Panc1 (cell line): ENCODE results near the gene ADD1.

ENCODE experiments used
- POLR2AphosphoS5 ChIP-seq: IDR thresholded peaks from 2 replicates; pipeline ENCODE4 v1.6.1; 2012; ENCODE audit warnings: mild to moderate bottlenecking, low read depth, low read length, moderate library complexity
- SIN3A ChIP-seq: IDR thresholded peaks from 2 replicates; pipeline ENCODE4 v1.6.1; 2012; ENCODE audit warnings: low read depth, mild to moderate bottlenecking, low read length, moderate library complexity, borderline replicate concordance; ENCODE audit not compliant: insufficient read depth
- TF ChIP-seq, protein P1 (sequence below): fragments of 450-650 bp; IDR thresholded peaks from 2 replicates; pipeline ENCODE4 v1.5.1; 2017; ENCODE audit warnings: mild to moderate bottlenecking

DNA sequence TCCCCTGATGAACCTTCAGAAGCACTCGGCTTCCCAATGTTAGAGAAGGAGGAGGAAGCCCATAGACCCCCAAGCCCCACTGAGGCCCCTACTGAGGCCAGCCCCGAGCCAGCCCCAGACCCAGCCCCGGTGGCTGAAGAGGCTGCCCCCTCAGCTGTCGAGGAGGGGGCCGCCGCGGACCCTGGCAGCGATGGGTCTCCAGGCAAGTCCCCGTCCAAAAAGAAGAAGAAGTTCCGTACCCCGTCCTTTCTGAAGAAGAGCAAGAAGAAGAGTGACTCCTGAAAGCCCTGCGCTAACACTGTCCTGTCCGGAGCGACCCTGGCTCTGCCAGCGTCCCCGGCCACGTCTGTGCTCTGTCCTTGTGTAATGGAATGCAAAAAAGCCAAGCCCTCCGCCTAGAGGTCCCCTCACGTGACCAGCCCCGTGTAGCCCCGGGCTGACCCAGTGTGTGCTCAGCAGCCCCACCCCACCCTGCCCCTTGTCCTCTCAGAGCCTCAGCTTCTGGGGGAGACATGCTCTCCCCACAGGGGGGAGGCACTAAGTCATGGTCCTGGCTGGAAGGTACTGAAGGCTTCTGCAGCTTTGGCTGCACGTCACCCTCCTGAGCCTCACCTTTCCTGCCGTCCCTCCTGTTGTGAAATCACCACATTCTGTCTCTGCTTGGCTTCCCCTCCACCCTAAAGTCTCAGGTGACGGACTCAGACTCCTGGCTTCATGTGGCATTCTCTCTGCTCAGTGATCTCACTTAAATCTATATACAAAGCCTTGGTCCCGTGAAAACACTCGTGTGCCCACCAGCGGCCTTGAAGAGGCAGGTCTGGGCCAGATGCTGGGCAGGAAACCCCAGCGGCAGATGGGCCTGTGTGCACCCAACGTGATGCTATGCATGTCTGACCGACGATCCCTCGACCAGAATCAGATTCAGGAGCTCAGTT lies 84.9 kb downstream of the ADD1 start:
- TF ChIP-seq, protein P1, sequence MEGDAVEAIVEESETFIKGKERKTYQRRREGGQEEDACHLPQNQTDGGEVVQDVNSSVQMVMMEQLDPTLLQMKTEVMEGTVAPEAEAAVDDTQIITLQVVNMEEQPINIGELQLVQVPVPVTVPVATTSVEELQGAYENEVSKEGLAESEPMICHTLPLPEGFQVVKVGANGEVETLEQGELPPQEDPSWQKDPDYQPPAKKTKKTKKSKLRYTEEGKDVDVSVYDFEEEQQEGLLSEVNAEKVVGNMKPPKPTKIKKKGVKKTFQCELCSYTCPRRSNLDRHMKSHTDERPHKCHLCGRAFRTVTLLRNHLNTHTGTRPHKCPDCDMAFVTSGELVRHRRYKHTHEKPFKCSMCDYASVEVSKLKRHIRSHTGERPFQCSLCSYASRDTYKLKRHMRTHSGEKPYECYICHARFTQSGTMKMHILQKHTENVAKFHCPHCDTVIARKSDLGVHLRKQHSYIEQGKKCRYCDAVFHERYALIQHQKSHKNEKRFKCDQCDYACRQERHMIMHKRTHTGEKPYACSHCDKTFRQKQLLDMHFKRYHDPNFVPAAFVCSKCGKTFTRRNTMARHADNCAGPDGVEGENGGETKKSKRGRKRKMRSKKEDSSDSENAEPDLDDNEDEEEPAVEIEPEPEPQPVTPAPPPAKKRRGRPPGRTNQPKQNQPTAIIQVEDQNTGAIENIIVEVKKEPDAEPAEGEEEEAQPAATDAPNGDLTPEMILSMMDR = no peak
- TF ChIP-seq SIN3A = no peak
- no peak for TF ChIP-seq POLR2AphosphoS5
